Right atrium auricular region (tissue), 2 donors: ENCODE data around the gene RNU4-1. TPM values are rescaled to one million over a fixed set of nuclear protein-coding genes. Genes with fewer than 3 reads are reported as not detected.
A peak's percentile ranks its signal among the peaks of the same experiment; 100 is the strongest.

Source experiments
- DNase-seq: peaks from one replicate; pipeline ENCODE4 v3.0.0-alpha.2; 2019; ENCODE audit warnings: low spot score
- H3K27ac ChIP-seq, 2 donors: fragments of 200-600 bp; sonication (generic); 1 replicate in 1 of 2; 2 replicates in 1 of 2; pipeline ENCODE4 v1.5.1; 2016 to 2019
- H3K27me3 ChIP-seq, 2 donors: fragments of 200-600 bp; sonication (generic); one replicate each; pipeline versions ENCODE4 v1.5.1 to v1.6.0; 2017 to 2019
- H3K36me3 ChIP-seq: fragments of 200-600 bp; sonication (generic); one replicate; pipeline ENCODE4 v1.5.1; 2016
- H3K4me1 ChIP-seq, 2 donors: fragments of 200-600 bp; sonication (generic); one replicate each; pipeline versions ENCODE4 v1.5.1 to v1.6.0; 2017 to 2019
- H3K4me3 ChIP-seq, 2 donors: fragments of 200-600 bp; sonication (generic); 1 replicate in 1 of 2; 2 replicates in 1 of 2; pipeline ENCODE4 v1.5.1; 2017 to 2019; ENCODE audit warnings: mild to moderate bottlenecking in 1 of 2, moderate library complexity in 1 of 2
- H3K9me3 ChIP-seq, 2 donors: fragments of 200-600 bp; sonication (generic); one replicate each; pipeline ENCODE4 v1.5.1; 2019
- total RNA-seq, 2 donors: library from RNA; depleted of rRNA; stranded (reverse); fragments of >200 nt; gene quantifications; one replicate each; pipeline ENCODE4 v1.1.0, GENCODE V29; 2016
- TF ChIP-seq, protein P1 (sequence below), 2 donors: fragments of 200-600 bp; sonication (generic); IDR thresholded peaks; one replicate each; pipeline ENCODE4 v1.5.1; 2019; ENCODE audit warnings: antibody characterized with exemption in 2 of 2

Gene RNU4-1
- total RNA-seq, 2 donors from 2014 or later = not detected

DNA sequence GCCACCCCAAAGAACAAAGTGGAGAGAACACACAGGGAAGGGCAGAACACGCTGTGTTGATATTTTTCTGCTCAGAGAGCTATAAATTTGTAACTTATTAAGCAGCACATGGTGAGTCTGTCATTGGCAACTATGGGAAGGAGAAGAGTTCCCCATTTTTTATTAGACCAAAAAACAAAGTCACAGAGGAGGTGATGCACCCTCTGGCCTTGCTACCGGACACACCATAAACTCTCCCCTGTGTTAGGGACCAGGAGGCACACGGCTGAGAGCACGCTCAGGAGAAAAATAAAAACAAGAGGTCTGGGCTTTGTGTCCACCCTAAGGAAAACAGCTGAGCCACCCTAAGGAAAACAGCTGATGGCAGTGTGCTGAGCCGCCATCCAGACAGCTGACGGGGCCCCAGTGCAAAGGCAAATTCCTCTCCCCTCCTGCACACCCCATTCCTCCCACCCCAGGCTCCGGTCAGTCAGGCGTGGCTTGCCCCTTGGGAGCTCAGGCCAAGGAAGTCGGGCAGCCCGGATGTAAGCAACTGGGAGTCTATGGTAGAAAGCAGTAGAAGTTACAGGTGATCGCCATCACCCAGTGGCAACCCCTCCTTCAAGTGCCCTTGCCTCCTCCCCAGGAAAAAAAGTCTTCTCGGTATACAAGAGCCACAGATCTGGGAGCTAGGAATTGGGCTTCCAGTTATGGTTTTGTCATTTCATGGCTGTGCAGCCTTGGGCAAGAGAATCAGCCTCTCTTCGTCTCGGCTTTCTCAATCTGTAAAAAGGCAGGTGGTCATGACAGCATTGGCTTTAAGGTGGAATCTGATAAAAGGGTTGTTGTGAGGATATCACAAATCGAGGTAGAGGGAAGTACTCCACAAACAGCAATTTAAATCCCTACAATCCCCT, 29.9 kb downstream of the RNU4-1 start:
- no peak for DNase-seq
- Histone ChIP-seq H3K4me3 (peak overlapping the region; percentile 89 to 100), H3K4me1 (peaks cover 0 to 73% of the 10 kb centered on the region in 2 donors)

DNA sequence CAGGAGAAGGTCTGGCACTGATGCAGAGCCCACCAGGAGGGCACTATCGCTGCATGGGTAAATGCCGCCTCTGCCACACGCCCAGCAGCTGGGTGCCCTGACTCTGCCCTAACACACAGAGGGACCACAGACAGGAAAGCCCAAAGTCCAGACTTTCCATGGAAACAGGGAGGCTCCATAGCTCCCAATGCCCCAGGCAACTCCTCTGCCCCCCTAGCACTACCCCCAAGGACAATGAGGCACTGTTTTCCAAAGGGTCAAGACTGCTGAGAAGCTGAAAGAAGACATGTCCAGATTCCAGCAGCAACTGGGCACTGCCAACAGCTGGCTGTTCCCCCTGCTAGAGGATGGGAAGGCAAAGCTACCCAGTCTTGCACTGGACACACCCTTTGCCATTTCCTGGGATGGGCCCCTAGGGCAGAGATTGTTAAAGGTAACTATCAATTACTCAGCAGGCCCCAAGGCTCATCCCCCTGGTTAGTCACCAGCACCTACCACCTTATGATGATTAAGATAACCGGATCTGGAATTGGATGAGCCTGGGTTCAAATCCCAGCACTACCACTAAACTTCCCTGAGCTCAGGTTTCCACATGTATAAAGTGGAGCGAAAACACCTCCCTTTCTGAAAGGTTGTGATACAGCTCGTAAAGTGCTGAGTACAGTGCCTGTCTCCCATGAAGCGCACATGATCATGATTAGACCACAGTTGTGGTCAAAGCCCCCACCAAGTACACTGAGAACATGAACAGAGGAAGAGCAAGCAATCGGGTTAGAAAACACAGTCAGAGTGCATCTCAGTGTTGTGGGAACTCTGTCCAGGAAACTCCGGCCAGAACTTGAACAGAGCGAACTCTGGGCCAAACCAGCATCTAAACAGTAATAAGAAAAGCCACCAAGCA, 30.8 kb downstream of the RNU4-1 start:
- H3K27ac ChIP-seq = peak overlapping the region; percentile 92 to 96
- H3K27me3 ChIP-seq = no peaks in the 10 kb centered on the region
- peak overlapping the region in 1 of 2 donors; percentile 89 for H3K4me3 ChIP-seq
- no peak for DNase-seq
- H3K9me3 ChIP-seq = no peaks in the 10 kb centered on the region
- TF ChIP-seq, protein P1, sequence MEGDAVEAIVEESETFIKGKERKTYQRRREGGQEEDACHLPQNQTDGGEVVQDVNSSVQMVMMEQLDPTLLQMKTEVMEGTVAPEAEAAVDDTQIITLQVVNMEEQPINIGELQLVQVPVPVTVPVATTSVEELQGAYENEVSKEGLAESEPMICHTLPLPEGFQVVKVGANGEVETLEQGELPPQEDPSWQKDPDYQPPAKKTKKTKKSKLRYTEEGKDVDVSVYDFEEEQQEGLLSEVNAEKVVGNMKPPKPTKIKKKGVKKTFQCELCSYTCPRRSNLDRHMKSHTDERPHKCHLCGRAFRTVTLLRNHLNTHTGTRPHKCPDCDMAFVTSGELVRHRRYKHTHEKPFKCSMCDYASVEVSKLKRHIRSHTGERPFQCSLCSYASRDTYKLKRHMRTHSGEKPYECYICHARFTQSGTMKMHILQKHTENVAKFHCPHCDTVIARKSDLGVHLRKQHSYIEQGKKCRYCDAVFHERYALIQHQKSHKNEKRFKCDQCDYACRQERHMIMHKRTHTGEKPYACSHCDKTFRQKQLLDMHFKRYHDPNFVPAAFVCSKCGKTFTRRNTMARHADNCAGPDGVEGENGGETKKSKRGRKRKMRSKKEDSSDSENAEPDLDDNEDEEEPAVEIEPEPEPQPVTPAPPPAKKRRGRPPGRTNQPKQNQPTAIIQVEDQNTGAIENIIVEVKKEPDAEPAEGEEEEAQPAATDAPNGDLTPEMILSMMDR (IDR thresholded peaks at IDR 0.05) = no peak
- peaks cover 0 to 82% of the 10 kb centered on the region in 2 donors for H3K4me1 ChIP-seq
- H3K36me3 ChIP-seq = no peaks in the 10 kb centered on the region

More for the DNA sequence above, 29.9 kb downstream of the RNU4-1 start:
- no peaks in the 10 kb centered on the region for H3K9me3 ChIP-seq
- no peaks in the 10 kb centered on the region for H3K36me3 ChIP-seq
- TF ChIP-seq, protein P1 (IDR thresholded peaks at IDR 0.05) = no peak
- peak overlapping the region; percentile 92 to 96 for H3K27ac ChIP-seq
- no peaks in the 10 kb centered on the region for H3K27me3 ChIP-seq

DNA sequence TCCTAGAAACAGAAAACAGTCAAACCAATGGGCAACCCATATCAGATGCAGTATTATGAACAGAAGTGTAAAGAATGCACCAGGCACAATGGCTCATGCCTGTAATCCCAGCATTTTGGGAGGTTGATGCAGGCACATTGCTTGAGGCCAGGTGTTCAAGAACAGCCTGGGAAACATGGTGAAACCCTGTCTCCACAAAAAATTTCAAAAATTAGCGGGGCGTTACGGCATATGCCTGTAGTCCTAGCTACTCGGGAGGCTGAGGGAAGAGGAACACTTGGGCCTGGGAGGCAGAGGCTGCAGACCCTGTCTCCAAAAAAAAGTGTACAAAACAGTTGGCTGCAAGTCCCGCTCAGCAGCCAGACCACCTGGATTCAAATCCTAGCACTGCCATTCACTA, 32.4 kb downstream of the RNU4-1 start:
- Histone ChIP-seq H3K9me3 (no peaks in the 10 kb centered on the region), H3K36me3 (peaks cover 4% of the 10 kb centered on the region), H3K27ac (no peak overlapping the region), H3K4me3 (no peak overlapping the region), H3K4me1 (peaks cover 0 to 94% of the 10 kb centered on the region in 2 donors), H3K27me3 (no peaks in the 10 kb centered on the region)
- DNase-seq = no peak
- TF ChIP-seq, protein P1 (IDR thresholded peaks at IDR 0.05) = no peak

DNA sequence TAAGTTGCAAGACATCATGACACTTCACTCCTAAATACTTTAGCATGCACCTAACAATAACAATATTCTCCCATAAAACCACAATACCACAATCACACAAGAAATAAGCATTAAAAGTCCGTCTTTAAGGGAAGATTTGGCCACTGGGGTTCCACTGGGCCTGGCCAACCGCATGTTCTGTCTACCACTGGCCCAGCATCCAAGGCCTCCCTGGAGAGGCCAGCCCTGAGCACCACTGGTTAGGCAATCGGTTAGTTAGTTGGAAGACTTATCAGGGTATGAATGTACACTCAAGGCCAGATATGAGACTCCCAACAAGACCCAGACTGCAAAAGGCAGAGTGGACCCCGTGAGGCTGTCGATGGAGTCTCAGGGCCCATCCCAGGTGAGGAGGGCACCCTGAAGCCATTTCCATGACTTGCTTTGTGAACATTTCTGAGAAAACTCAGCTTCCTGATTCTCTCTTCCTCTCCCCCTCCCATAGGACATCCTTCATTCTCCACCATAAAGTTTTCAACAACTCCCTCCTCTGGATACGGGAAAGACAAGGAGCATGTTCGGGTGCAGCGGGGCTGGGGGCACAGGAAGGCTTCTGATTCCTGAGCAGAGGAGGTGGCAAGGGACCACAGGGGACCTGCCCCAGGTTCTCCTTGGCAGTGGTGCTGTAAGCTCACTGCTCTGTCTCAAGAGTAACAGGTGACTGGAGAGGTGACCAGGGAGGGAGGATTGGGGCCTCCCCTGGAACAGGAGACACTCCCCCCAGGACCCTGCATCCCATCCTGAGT, 33.4 kb downstream of the RNU4-1 start:
- no peaks in the 10 kb centered on the region for H3K27me3 ChIP-seq
- H3K36me3 ChIP-seq = peaks cover 12% of the 10 kb centered on the region
- H3K4me3 ChIP-seq = no peak overlapping the region
- DNase-seq = no peak
- no peaks in the 10 kb centered on the region for H3K9me3 ChIP-seq
- H3K4me1 ChIP-seq = peaks cover 0 to 100% of the 10 kb centered on the region in 2 donors
- peak overlapping the region; percentile 47 to 90 for H3K27ac ChIP-seq
- TF ChIP-seq, protein P1 (IDR thresholded peaks at IDR 0.05) = no peak

DNA sequence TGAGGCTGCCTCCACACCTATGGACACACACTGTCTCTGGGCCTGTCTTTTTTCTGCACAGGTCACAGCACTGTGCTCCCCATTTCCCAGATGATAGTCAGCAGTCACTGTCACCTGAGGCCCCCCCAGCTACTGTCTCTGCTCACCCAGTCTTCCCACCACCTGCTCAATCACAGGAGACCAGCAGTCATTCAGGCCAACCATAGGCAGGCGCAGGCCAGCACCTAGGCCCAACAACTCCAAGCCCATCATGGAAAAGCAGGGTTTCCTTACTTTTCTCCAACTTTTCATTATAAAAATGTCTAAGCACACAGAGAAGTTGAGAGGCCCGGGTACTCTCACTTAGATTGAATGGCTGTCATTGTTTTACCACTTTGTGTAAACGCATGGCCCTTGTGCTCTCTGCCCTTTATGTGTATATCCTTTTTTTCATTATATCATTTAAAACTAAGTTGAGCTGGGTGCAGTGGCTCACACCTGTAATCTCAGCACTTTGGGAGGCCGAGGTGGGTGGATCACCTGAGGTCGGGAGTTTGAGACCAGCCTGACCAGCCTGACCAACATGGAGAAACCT, 34.6 kb downstream of the RNU4-1 start:
- DNase-seq = no peak
- Histone ChIP-seq H3K27ac (peak overlapping the region; percentile 82 to 90), H3K9me3 (no peaks in the 10 kb centered on the region), H3K27me3 (no peaks in the 10 kb centered on the region), H3K4me1 (peaks cover 0 to 100% of the 10 kb centered on the region in 2 donors), H3K4me3 (no peak overlapping the region), H3K36me3 (peaks cover 16% of the 10 kb centered on the region)
- TF ChIP-seq, protein P1 (IDR thresholded peaks at IDR 0.05) = no peak
